ENCODE data around the gene CCDC85C. TPM values are rescaled to one million over a fixed set of nuclear protein-coding genes. Genes with fewer than 3 reads are reported as not detected.

CCDC85C gene
- total RNA-seq, 6 experiments from 2014 or later: 31.3 to 41.4 (median 34.3) TPM

DNA sequence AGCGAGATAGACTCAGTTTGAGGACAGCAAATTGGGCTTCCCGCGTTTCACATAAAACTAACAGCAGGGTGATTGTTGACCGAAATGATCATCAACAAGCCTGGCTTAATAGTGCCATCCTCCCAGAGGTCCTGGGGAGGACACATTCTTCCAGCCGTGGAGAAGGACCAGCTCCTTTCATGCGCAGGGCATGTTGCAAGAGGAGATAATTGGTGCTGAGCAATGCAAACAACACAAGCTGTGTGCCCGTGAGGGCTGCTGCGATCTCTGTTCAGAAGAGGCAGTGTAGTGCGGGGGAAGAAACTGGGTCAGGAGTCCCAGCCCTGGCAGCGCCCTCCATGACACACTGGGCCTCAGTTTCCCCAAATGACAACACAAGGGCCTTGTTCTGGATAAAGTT is 54.3 kb downstream of the CCDC85C start:
- TF ChIP-seq, protein P1, sequence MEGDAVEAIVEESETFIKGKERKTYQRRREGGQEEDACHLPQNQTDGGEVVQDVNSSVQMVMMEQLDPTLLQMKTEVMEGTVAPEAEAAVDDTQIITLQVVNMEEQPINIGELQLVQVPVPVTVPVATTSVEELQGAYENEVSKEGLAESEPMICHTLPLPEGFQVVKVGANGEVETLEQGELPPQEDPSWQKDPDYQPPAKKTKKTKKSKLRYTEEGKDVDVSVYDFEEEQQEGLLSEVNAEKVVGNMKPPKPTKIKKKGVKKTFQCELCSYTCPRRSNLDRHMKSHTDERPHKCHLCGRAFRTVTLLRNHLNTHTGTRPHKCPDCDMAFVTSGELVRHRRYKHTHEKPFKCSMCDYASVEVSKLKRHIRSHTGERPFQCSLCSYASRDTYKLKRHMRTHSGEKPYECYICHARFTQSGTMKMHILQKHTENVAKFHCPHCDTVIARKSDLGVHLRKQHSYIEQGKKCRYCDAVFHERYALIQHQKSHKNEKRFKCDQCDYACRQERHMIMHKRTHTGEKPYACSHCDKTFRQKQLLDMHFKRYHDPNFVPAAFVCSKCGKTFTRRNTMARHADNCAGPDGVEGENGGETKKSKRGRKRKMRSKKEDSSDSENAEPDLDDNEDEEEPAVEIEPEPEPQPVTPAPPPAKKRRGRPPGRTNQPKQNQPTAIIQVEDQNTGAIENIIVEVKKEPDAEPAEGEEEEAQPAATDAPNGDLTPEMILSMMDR (IDR thresholded peaks at IDR 0.05): no peak
- peaks cover 41% of the 10 kb centered on the region for H3K4me1 Mint-ChIP-seq (ENCODE audit: low read depth)
- no peaks in the 10 kb centered on the region for H3K36me3 Mint-ChIP-seq (ENCODE audit: low read depth)
- no peaks in the 10 kb centered on the region for H3K9me3 Mint-ChIP-seq
- no peak for DNase-seq
- H3K4me3 Mint-ChIP-seq: no peak overlapping the region
- H3K27ac Mint-ChIP-seq: no peak overlapping the region; the same call in 1 of the 2 replicates
- no peaks in the 10 kb centered on the region; the same call in 1 of the 2 replicates for H3K27me3 Mint-ChIP-seq (ENCODE audit: insufficient read depth)

DNA sequence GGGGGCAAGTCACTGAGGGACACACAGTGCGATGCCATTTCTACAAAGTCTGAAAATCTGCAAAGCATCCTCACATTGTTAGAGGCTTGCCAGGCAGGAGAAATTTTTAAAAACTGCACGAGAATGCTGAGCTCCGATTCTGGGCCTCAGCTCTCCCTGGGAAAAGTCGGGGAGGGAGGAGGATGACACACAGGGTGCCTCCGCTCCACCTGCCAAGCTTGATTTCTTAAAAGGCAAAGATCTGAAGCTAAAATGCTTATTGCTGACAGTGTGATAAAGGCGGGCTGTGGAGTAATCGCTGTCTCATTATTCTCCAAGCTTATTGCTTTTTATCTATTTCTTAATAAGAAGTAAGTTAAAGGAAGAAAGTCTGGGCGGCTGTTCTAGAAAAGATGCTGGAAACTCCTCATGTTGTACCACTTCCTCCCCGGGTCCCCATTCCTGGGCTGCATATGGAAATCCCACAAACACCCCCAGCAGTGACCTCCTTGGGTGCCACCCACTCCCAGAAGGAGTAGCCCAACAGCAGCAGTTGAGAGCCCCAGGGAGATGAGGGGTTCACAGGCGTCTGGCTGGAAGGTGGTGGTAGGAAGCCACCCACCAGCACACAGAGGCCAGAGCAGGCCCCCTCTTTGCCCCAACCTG is 55.0 kb downstream of the CCDC85C start:
- H3K27ac Mint-ChIP-seq: no peak overlapping the region
- H3K36me3 Mint-ChIP-seq (ENCODE audit: low read depth): no peaks in the 10 kb centered on the region
- H3K9me3 Mint-ChIP-seq: no peaks in the 10 kb centered on the region
- TF ChIP-seq, protein P1 (IDR thresholded peaks at IDR 0.05): no peak
- H3K4me3 Mint-ChIP-seq: no peak overlapping the region
- DNase-seq: no peak
- H3K4me1 Mint-ChIP-seq (ENCODE audit: low read depth): peaks cover 41% of the 10 kb centered on the region
- H3K27me3 Mint-ChIP-seq (ENCODE audit: insufficient read depth): no peaks in the 10 kb centered on the region; the same call in 1 of the 2 replicates

DNA sequence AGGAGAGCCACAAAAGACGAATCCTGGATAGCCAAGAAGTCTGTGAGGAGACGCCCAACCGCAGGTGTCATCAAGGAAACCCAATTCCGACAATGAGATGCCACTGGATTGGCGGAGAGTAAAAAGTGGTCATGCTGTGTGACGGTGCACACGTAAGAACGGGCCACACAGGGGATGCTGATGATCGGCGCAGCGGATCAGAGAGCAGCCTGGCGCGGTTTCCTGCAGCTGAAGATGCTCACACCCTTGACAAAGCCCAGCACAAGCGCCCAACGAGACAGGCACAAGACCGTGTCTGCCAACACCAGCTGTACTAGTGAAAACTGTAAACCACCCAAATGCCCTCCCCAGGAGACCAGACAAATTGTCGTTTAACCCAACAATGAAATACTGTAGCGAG is 55.8 kb downstream of the CCDC85C start:
- DNase-seq: no peak
- H3K4me3 Mint-ChIP-seq: no peak overlapping the region
- no peak overlapping the region for H3K27ac Mint-ChIP-seq
- H3K36me3 Mint-ChIP-seq (ENCODE audit: low read depth): no peaks in the 10 kb centered on the region
- peaks cover 6% of the 10 kb centered on the region for H3K27me3 Mint-ChIP-seq (ENCODE audit: insufficient read depth)
- H3K9me3 Mint-ChIP-seq: no peaks in the 10 kb centered on the region
- H3K4me1 Mint-ChIP-seq (ENCODE audit: low read depth): peaks cover 41% of the 10 kb centered on the region
- TF ChIP-seq, protein P1 (IDR thresholded peaks at IDR 0.05): no peak

DNA sequence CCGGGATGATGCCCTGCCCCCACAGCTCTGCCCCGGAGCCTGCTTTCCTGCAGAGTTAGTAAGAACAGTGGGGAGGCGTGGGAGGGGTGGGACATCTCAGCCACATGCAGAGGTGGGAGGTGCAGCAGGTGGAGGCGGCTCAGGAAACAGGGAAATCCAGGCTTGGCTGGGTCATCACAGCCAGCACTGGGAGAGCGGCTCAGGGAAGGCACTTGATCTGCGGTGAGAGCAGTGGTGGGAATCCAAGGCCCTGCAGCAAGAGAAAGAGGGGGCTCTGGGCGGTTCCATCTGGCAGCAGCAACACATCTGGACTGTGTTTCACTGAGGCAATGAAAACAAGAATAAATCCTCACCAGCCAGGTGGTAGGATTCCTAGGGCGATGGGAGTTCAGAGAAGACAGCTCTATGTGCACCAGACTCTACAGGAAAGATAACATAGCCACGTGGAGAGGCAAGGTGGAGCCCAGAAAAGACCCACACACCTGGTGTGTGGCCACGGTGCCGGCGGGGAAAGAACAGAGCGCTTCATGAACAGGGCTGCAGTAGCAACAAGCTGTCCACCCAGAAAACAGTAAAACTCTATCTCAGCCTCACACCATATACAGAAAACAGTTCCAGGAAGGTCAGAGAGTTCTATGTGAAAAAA is 57.6 kb downstream of the CCDC85C start:
- Mint-ChIP-seq H3K4me3 (no peak overlapping the region), H3K4me1 (ENCODE audit: low read depth) (peaks cover 51% of the 10 kb centered on the region), H3K9me3 (no peaks in the 10 kb centered on the region), H3K36me3 (ENCODE audit: low read depth) (no peaks in the 10 kb centered on the region), H3K27ac (no peak overlapping the region), H3K27me3 (ENCODE audit: insufficient read depth) (peaks cover 6% of the 10 kb centered on the region)
- no peak for DNase-seq
- TF ChIP-seq, protein P1 (IDR thresholded peaks at IDR 0.05): no peak

DNA sequence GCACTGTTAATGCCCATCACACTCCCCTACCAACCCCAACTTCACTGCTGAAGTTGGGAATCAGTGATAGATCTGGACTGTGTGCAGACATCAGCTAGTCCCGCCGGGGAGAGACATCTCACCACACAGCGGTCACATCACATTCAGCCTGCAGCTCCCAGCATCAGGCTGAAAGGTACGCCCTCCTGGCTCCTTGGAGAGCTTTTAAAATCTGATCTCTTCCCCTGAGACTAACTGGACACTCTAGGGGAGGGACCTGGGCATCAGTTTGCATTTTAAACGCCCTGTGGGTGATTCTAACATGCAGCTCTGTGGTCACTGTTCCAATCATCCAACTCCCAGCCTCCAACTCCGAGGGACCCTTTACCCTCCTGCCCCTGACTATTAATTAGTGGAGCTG is 58.4 kb downstream of the CCDC85C start:
- no peaks in the 10 kb centered on the region for H3K36me3 Mint-ChIP-seq (ENCODE audit: low read depth)
- no peaks in the 10 kb centered on the region for H3K9me3 Mint-ChIP-seq
- no peak for DNase-seq
- TF ChIP-seq, protein P1 (IDR thresholded peaks at IDR 0.05): no peak
- H3K4me3 Mint-ChIP-seq: no peak overlapping the region
- H3K27me3 Mint-ChIP-seq (ENCODE audit: insufficient read depth): peaks cover 6% of the 10 kb centered on the region
- H3K4me1 Mint-ChIP-seq (ENCODE audit: low read depth): peaks cover 57% of the 10 kb centered on the region
- H3K27ac Mint-ChIP-seq: no peak overlapping the region
